ENCODE data around the gene INPP5A. TPM values are rescaled to one million over a fixed set of nuclear protein-coding genes. Genes with fewer than 3 reads are reported as not detected.

Gene INPP5A
- total RNA-seq, 2 donors from 2014 or later: 20.7 to 26.7 TPM

DNA sequence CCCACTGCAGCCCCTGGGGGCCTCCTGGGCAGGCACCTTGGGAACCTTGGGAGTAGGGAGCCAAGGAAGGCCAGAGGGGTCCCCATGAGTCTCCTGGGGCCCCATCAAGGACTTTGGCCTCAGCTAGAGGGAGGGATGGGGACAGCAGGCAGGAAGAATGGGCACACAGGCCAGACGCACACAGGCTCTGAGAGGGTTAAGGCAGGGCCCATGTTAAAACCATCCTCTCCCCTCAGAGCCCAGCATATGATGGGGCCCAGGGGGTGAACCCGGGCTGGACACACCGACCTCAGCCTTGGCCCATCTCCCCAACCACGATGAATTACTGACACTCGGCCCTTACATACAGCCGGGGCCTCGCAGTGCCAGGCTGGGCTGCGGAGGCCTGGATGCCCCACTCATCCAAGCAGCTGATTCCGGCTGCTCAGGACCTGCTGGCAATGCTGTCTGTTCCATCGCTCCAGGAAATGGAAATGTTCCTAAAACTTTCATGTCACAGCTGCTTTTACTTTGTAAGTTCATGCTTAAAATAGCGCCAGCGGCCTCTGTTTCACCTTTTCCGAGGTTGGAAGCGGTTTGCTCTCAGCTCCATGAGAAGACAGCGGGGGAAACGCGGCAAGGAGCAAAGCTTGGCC, 17.3 kb upstream of the INPP5A start:
- Mint-ChIP-seq H3K27me3 (ENCODE audit: insufficient read depth) (peaks cover 43% of the 10 kb centered on the region), H3K4me3 (no peak overlapping the region), H3K9me3 (no peaks in the 10 kb centered on the region), H3K36me3 (ENCODE audit: low read depth) (no peaks in the 10 kb centered on the region), H3K27ac (no peak overlapping the region), H3K4me1 (peaks cover 11% of the 10 kb centered on the region)
- Histone ChIP-seq H3K9ac (ENCODE audit: extremely low read depth, low read length, poor library complexity, severe bottlenecking) (no peak overlapping the region), H3K36me3 (ENCODE audit: control insufficient read depth, insufficient read depth, low read length) (no peaks in the 10 kb centered on the region), H3K27me3 (ENCODE audit: control insufficient read depth, insufficient read depth, low read length, poor library complexity, severe bottlenecking) (peaks cover 18% of the 10 kb centered on the region), H3K4me3 (ENCODE audit: low read length) (no peak overlapping the region), H3K9me3 (ENCODE audit: control insufficient read depth, low read length) (no peaks in the 10 kb centered on the region), H3K27ac (ENCODE audit: low read depth, low read length) (no peak overlapping the region), H3K4me1 (ENCODE audit: control insufficient read depth, insufficient read depth, low read length) (peaks cover 16% of the 10 kb centered on the region)
- peak; percentile 39 for DNase-seq
- WGBS, 2 experiments (ENCODE audit: insufficient coverage in 1 of 2, insufficient read length in 1 of 2): 91 to 94% methylated on average over 14 to 17 of the region's 17 CpGs
- TF ChIP-seq CTCF (conservative IDR thresholded peaks at IDR 0.05): no peak

DNA sequence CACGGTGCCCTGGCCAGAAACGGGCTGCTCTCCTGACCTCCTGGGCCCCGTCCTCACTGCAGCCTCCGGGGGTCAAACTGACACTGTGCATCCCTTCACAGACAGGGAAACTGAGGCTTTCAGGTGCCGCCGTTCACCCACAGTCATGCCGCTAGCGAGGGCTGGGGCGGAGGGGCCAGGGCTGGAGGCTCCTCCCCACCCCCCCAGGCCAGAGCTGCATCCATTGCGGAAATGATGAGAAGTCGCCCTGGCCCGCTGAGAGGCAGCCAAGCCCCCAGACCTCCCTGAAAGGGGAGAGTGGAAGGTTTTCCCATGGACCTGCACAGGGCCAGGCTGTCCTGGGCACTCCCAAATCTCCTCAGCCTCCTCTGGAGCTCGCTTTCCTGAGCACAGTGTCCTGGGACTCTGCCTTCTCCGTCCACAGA, 16.5 kb upstream of the INPP5A start:
- no peak overlapping the region for H3K9ac ChIP-seq (ENCODE audit: extremely low read depth, low read length, poor library complexity, severe bottlenecking)
- peaks cover 19% of the 10 kb centered on the region for H3K27me3 ChIP-seq (ENCODE audit: control insufficient read depth, insufficient read depth, low read length, poor library complexity, severe bottlenecking)
- Mint-ChIP-seq H3K36me3 (ENCODE audit: low read depth) (no peaks in the 10 kb centered on the region), H3K4me3 (no peak overlapping the region), H3K27me3 (ENCODE audit: insufficient read depth) (peaks cover 46% of the 10 kb centered on the region), H3K4me1 (peaks cover 11% of the 10 kb centered on the region), H3K27ac (no peak overlapping the region), H3K9me3 (no peaks in the 10 kb centered on the region)
- WGBS, 2 experiments (ENCODE audit: insufficient coverage in 1 of 2, insufficient read length in 1 of 2): 93 to 94% methylated on average over 8 to 14 of the region's 14 CpGs
- no peaks in the 10 kb centered on the region for H3K9me3 ChIP-seq (ENCODE audit: control insufficient read depth, low read length)
- H3K4me1 ChIP-seq (ENCODE audit: control insufficient read depth, insufficient read depth, low read length): peaks cover 16% of the 10 kb centered on the region
- no peak overlapping the region for H3K27ac ChIP-seq (ENCODE audit: low read depth, low read length)
- H3K36me3 ChIP-seq (ENCODE audit: control insufficient read depth, insufficient read depth, low read length): no peaks in the 10 kb centered on the region
- no peak for TF ChIP-seq CTCF (conservative IDR thresholded peaks at IDR 0.05)
- H3K4me3 ChIP-seq (ENCODE audit: low read length): no peak overlapping the region
- peak; percentile 41 for DNase-seq

DNA sequence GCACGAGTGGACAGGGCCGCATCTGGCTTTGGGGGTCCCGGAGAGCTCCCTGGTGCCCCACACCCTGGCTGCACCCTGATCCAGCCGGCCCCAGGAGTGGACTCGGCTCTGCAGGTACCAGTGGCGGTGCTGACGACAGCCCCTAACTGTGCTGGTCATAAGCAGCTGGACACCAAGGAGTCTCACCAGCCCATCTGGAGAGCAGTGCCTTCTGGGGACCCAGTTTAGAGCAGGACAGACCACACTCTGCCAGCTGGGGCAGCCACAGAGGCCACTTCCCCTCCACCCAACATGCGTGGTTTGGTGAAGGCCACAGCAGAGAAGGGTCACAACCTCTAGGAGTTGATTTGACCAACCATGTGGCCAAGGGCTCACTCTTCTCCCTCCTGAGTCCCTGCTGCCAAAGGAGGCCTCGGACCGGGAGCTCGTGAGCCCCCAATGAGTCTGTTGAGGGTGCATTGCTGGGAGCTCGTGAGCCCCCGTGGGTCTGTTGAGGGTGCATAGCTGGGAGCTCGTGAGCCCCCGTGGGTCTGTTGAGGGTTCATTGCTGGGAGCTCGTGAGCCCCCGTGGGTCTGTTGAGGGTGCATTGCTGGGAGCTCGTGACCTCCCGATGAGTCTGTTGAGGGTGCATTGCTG, 16.0 kb upstream of the INPP5A start:
- no peak overlapping the region for H3K27ac Mint-ChIP-seq
- no peak overlapping the region for H3K9ac ChIP-seq (ENCODE audit: extremely low read depth, low read length, poor library complexity, severe bottlenecking)

More for the DNA sequence above, 16.0 kb upstream of the INPP5A start:
- H3K4me3 ChIP-seq (ENCODE audit: low read length): no peak overlapping the region
- no peaks in the 10 kb centered on the region for H3K36me3 ChIP-seq (ENCODE audit: control insufficient read depth, insufficient read depth, low read length)
- no peaks in the 10 kb centered on the region for H3K9me3 ChIP-seq (ENCODE audit: control insufficient read depth, low read length)
- no peaks in the 10 kb centered on the region for H3K9me3 Mint-ChIP-seq
- H3K27me3 Mint-ChIP-seq (ENCODE audit: insufficient read depth): peaks cover 49% of the 10 kb centered on the region
- H3K4me3 Mint-ChIP-seq: no peak overlapping the region
- H3K36me3 Mint-ChIP-seq (ENCODE audit: low read depth): no peaks in the 10 kb centered on the region
- H3K4me1 Mint-ChIP-seq: peaks cover 10% of the 10 kb centered on the region
- DNase-seq: peak; percentile 36
- no peak for TF ChIP-seq CTCF (conservative IDR thresholded peaks at IDR 0.05)
- no peak overlapping the region for H3K27ac ChIP-seq (ENCODE audit: low read depth, low read length)
- 92 to 93% methylated on average over 18 to 19 of the region's 19 CpGs for WGBS, 2 experiments (ENCODE audit: insufficient coverage in 1 of 2, insufficient read length in 1 of 2)
- peaks cover 19% of the 10 kb centered on the region for H3K27me3 ChIP-seq (ENCODE audit: control insufficient read depth, insufficient read depth, low read length, poor library complexity, severe bottlenecking)
- peaks cover 16% of the 10 kb centered on the region for H3K4me1 ChIP-seq (ENCODE audit: control insufficient read depth, insufficient read depth, low read length)
